ENCODE measurements around the gene RNPS1. TPM values are rescaled to one million over a fixed set of nuclear protein-coding genes. Genes with fewer than 3 reads are reported as not detected.

RNPS1 gene
- total RNA-seq, 3 donors from 2014 or later (not counting 1 experiment from before 2014, with no cell fraction given), result 269 to 284 (median 273) TPM

DNA sequence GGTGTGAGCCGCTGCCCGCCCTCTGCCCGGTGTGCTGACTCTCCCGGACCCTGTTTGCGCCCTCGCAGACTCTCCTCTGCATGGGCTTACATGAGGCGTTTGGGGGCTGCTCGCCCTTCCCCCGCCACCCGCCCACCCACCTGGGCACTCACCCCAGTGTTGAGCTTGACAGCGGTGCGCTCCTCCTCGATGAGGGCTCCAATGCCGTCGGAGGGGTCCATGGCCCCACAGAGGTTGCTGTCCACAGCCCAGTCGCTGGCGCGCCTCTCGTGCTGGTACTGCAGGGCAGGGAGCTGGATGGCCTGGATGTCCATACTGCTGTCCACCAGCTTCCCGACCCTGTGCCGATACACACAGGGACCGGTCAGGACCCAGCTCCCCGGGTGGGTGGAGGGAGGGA is 21.4 kb upstream of the RNPS1 start:
- peaks cover 11% of the 10 kb centered on the region for H3K36me3 ChIP-seq (ENCODE audit: control insufficient read depth, insufficient read depth, low read length)
- no peak for ATAC-seq

GRCh38 chr16:2288726-2289125 is 20.8 kb upstream of the RNPS1 start:
- DNase-seq, result no peak
- Mint-ChIP-seq H3K36me3 (no peaks in the 10 kb centered on the region), H3K9me3 (no peaks in the 10 kb centered on the region), H3K4me1 (no peaks in the 10 kb centered on the region), H3K4me3 (no peak overlapping the region), H3K27me3 (ENCODE audit: low read depth in 2 of 2) (no peaks in the 10 kb centered on the region), H3K27ac (no peak overlapping the region)
- Histone ChIP-seq H3K27ac (ENCODE audit: low read length) (no peak overlapping the region), H3K4me1 (ENCODE audit: control insufficient read depth, insufficient read depth, low read length) (no peaks in the 10 kb centered on the region), H3K27me3 (ENCODE audit: control insufficient read depth, insufficient read depth, low read length) (no peaks in the 10 kb centered on the region), H3K4me3 (ENCODE audit: low read length) (no peak overlapping the region), H3K36me3 (ENCODE audit: control insufficient read depth, insufficient read depth, low read length) (peaks cover 12% of the 10 kb centered on the region), H3K9me3 (ENCODE audit: control insufficient read depth, insufficient read depth, low read length) (no peaks in the 10 kb centered on the region)
- ATAC-seq, result no peak
- intact Hi-C loops (cut with micrococcal nuclease), result no loop called here
- no peak for TF ChIP-seq CTCF (IDR thresholded peaks at IDR 0.05)
- whole genome bisulfite sequencing (ENCODE audit: insufficient coverage), result 50% methylated on average over 8 of the region's 8 CpGs

More for the DNA sequence above, 21.4 kb upstream of the RNPS1 start:
- intact Hi-C loops (cut with micrococcal nuclease), result no loop called here
- 96% methylated on average over 23 of the region's 23 CpGs for WGBS (ENCODE audit: insufficient coverage)
- no peaks in the 10 kb centered on the region for H3K4me1 ChIP-seq (ENCODE audit: control insufficient read depth, insufficient read depth, low read length)
- no peaks in the 10 kb centered on the region for H3K9me3 ChIP-seq (ENCODE audit: control insufficient read depth, insufficient read depth, low read length)
- no peak overlapping the region for H3K27ac ChIP-seq (ENCODE audit: low read length)
- no peak for DNase-seq
- Mint-ChIP-seq H3K27me3 (ENCODE audit: low read depth in 2 of 2) (no peaks in the 10 kb centered on the region), H3K27ac (no peak overlapping the region), H3K9me3 (no peaks in the 10 kb centered on the region), H3K4me3 (no peak overlapping the region), H3K4me1 (no peaks in the 10 kb centered on the region), H3K36me3 (no peaks in the 10 kb centered on the region)
- H3K27me3 ChIP-seq (ENCODE audit: control insufficient read depth, insufficient read depth, low read length), result no peaks in the 10 kb centered on the region
- TF ChIP-seq CTCF (IDR thresholded peaks at IDR 0.05), result no peak
- H3K4me3 ChIP-seq (ENCODE audit: low read length), result no peak overlapping the region

GRCh38 chr16:2287916-2288547 is 20.1 kb upstream of the RNPS1 start:
- DNase-seq, result no peak

More at GRCh38 chr16:2287916-2288547, 20.1 kb upstream of the RNPS1 start:
- Histone ChIP-seq H3K27ac (ENCODE audit: low read length) (no peak overlapping the region), H3K27me3 (ENCODE audit: control insufficient read depth, insufficient read depth, low read length) (no peaks in the 10 kb centered on the region), H3K4me1 (ENCODE audit: control insufficient read depth, insufficient read depth, low read length) (no peaks in the 10 kb centered on the region), H3K4me3 (ENCODE audit: low read length) (no peak overlapping the region), H3K9me3 (ENCODE audit: control insufficient read depth, insufficient read depth, low read length) (no peaks in the 10 kb centered on the region), H3K36me3 (ENCODE audit: control insufficient read depth, insufficient read depth, low read length) (peaks cover 12% of the 10 kb centered on the region)
- H3K27me3 Mint-ChIP-seq (ENCODE audit: low read depth in 2 of 2), result no peaks in the 10 kb centered on the region
- no peak overlapping the region for H3K27ac Mint-ChIP-seq
- intact Hi-C loops (cut with micrococcal nuclease), result no loop called here
- H3K36me3 Mint-ChIP-seq, result no peaks in the 10 kb centered on the region
- 93% methylated on average over 35 of the region's 35 CpGs for WGBS (ENCODE audit: insufficient coverage)
- no peaks in the 10 kb centered on the region for H3K4me1 Mint-ChIP-seq
- TF ChIP-seq CTCF (IDR thresholded peaks at IDR 0.05), result no peak
- H3K9me3 Mint-ChIP-seq, result no peaks in the 10 kb centered on the region
- no peak overlapping the region for H3K4me3 Mint-ChIP-seq
- ATAC-seq, result no peak

All from natural killer cell (primary cell).